Muscle of back (tissue), 11 donors: Measurements from ENCODE around the gene SYAP1. TPM values are rescaled to one million over a fixed set of nuclear protein-coding genes. Genes with fewer than 3 reads are reported as not detected.
"Not testable (repeated sequence)": the region's sequence is repeated elsewhere in the genome, so short reads cannot be mapped to it uniquely, and the experiment has no call there.

Experiments
- DNase-seq, 3 donors: peaks; one replicate each; pipeline versions ENCODE4 v3.0.0 to v3.0.0-alpha.2; 2013
- polyA plus RNA-seq, 10 donors: library from polyadenylated mRNA; unstranded; fragments of 120-200 nt; gene quantifications; one replicate each; pipeline ENCODE4 v1.2.1, GENCODE V29; 2013; ENCODE audit not compliant: insufficient read length in 10 of 10

The SYAP1 gene
- polyA plus RNA-seq, 10 donors: 11.5 to 18.6 (median 15.1) TPM

- no peak for DNase-seq
Observed at GRCh38 chrX:16718824-16719333, 533 bp upstream of the SYAP1 start.

- DNase-seq: no peak
Observed at GRCh38 chrX:16722481-16722880, 3.1 kb downstream of the SYAP1 start.

GRCh38 chrX:16725072-16725471 lies 5.7 kb downstream of the SYAP1 start:
- no peak for DNase-seq

GRCh38 chrX:16726347-16726988 lies 7.1 kb downstream of the SYAP1 start:
- not testable (repeated sequence) for DNase-seq

GRCh38 chrX:16727637-16728036 lies 8.2 kb downstream of the SYAP1 start:
- no peak for DNase-seq

GRCh38 chrX:16730450-16730849 lies 11.0 kb downstream of the SYAP1 start:
- DNase-seq: no peak

GRCh38 chrX:16733013-16733412 lies 13.6 kb downstream of the SYAP1 start:
- DNase-seq: no peak

GRCh38 chrX:16737024-16737423 lies 17.6 kb downstream of the SYAP1 start:
- DNase-seq: no peak

GRCh38 chrX:16739574-16739973 lies 20.2 kb downstream of the SYAP1 start:
- DNase-seq: no peak

GRCh38 chrX:16743604-16744325 lies 24.4 kb downstream of the SYAP1 start:
- peak in 1 of 3 donors; percentile 36 for DNase-seq

- no peak for DNase-seq
Observed at GRCh38 chrX:16745102-16745501, 25.7 kb downstream of the SYAP1 start.

GRCh38 chrX:16745659-16746058 lies 26.2 kb downstream of the SYAP1 start:
- no peak for DNase-seq

GRCh38 chrX:16748425-16748824 lies 29.0 kb downstream of the SYAP1 start:
- no peak for DNase-seq

GRCh38 chrX:16750136-16750535 lies 30.7 kb downstream of the SYAP1 start:
- no peak for DNase-seq

- DNase-seq: no peak
Observed at GRCh38 chrX:16754019-16754418, 34.6 kb downstream of the SYAP1 start.

GRCh38 chrX:16756724-16757123 lies 37.3 kb downstream of the SYAP1 start:
- DNase-seq: no peak

GRCh38 chrX:16761500-16761899 lies 42.1 kb downstream of the SYAP1 start:
- DNase-seq: not testable (repeated sequence)

- no peak for DNase-seq
Observed at GRCh38 chrX:16762579-16762978, 43.2 kb downstream of the SYAP1 start.

- DNase-seq: no peak
Observed at GRCh38 chrX:16765594-16765993, 46.2 kb downstream of the SYAP1 start.

- no peak for DNase-seq
Observed at GRCh38 chrX:16770970-16771482, 51.6 kb downstream of the SYAP1 start.

GRCh38 chrX:16771483-16772398 lies 52.3 kb downstream of the SYAP1 start:
- peak in 2 of 3 donors; percentile 27 to 45 for DNase-seq

- no peak for DNase-seq
Observed at GRCh38 chrX:16772460-16772859, 53.0 kb downstream of the SYAP1 start.
